Dermis blood vessel endothelial cell (primary cell): ENCODE measurements around the gene SRP14. TPM values are rescaled to one million over a fixed set of nuclear protein-coding genes. Genes with fewer than 3 reads are reported as not detected.
"Not testable (repeated sequence)": the region's sequence is repeated elsewhere in the genome, so short reads cannot be mapped to it uniquely, and the experiment has no call there.

Experiments used
- DNase-seq: peaks from one replicate; pipeline ENCODE4 v3.0.0; 2010
- total RNA-seq: library from RNA; depleted of rRNA; stranded (reverse); fragments of >200 nt; gene quantifications from 2 replicates; pipeline ENCODE4 v1.2.3, GENCODE V29; 2014

SRP14 gene
- total RNA-seq, 1 donor from 2014 or later = 236 TPM

GRCh38 chr15:40048926-40049475 lies 10.0 kb upstream of the SRP14 start:
- no peak for DNase-seq

- peak; percentile 69 for DNase-seq
These were observed 9.3 kb upstream of the SRP14 start for GRCh38 chr15:40048211-40048792.

- peak; percentile 87 for DNase-seq
These were observed 8.6 kb upstream of the SRP14 start for GRCh38 chr15:40047415-40048210.

GRCh38 chr15:40046721-40047414 lies 7.9 kb upstream of the SRP14 start:
- DNase-seq = peak; percentile 84

GRCh38 chr15:40045572-40046217 lies 6.7 kb upstream of the SRP14 start:
- no peak for DNase-seq

- peak; percentile 93 for DNase-seq
These were observed 6.0 kb upstream of the SRP14 start for GRCh38 chr15:40044717-40045571.

GRCh38 chr15:40043927-40044716 lies 5.1 kb upstream of the SRP14 start:
- DNase-seq = no peak

- no peak for DNase-seq
These were observed 3.9 kb upstream of the SRP14 start for GRCh38 chr15:40042791-40043320.

GRCh38 chr15:40040770-40041169 lies 1.8 kb upstream of the SRP14 start:
- no peak for DNase-seq

GRCh38 chr15:40040293-40040635 lies 1.3 kb upstream of the SRP14 start:
- no peak for DNase-seq

GRCh38 chr15:40038275-40038637 lies 725 bp downstream of the SRP14 start:
- peak; percentile 62 for DNase-seq

- DNase-seq = no peak
These were observed 1.3 kb downstream of the SRP14 start for GRCh38 chr15:40037721-40038120.

- not testable (repeated sequence) for DNase-seq
These were observed 3.8 kb downstream of the SRP14 start for GRCh38 chr15:40035182-40035581.

- DNase-seq = no peak
These were observed 4.6 kb downstream of the SRP14 start for GRCh38 chr15:40034186-40034946.

- DNase-seq = peak; percentile 18
These were observed 6.7 kb downstream of the SRP14 start for GRCh38 chr15:40032125-40032839.

GRCh38 chr15:40031300-40031699 lies 7.7 kb downstream of the SRP14 start:
- DNase-seq = no peak

GRCh38 chr15:40029979-40030893 lies 8.7 kb downstream of the SRP14 start:
- DNase-seq = peak; percentile 60

GRCh38 chr15:40028853-40029252 lies 10.1 kb downstream of the SRP14 start:
- peak; percentile 93 for DNase-seq
